CD4-positive, alpha-beta memory T cell (primary cell): Measurements from ENCODE around the gene TRAPPC10. TPM values are rescaled to one million over a fixed set of nuclear protein-coding genes. Genes with fewer than 3 reads are reported as not detected.
A peak's percentile ranks its signal among the peaks of the same experiment; 100 is the strongest.

Source experiments
- CTCF ChIA-PET: fragments of 350-600 bp; sonication (Branson Sonifier 250); formaldehyde crosslinking; loops from one replicate; lab custom pipeline; 2021; ENCODE audit warnings: inconsistent platforms; ENCODE audit not compliant: partially characterized antibody; lab: Charles Lee
- POLR2A ChIA-PET: fragments of 350-600 bp; sonication (Branson Sonifier 250); formaldehyde crosslinking; loops from one replicate; lab custom pipeline; 2021; ENCODE audit not compliant: partially characterized antibody; lab: Charles Lee
- DNase-seq, 5 donors: peaks; one replicate each; pipeline versions ENCODE4 v3.0.0 to v3.0.0-alpha.2; 2020 to 2022; ENCODE audit warnings: mixed read lengths in 1 of 5
- H3K27ac ChIP-seq: one replicate; pipeline ENCODE4 v1.7.0; 2013; ENCODE audit warnings: low read depth, low read length
- H3K27me3 ChIP-seq: 2 replicates; pipeline ENCODE4 v1.7.0; 2013; ENCODE audit warnings: mild to moderate bottlenecking, low read length, moderate library complexity; ENCODE audit not compliant: insufficient read depth
- H3K36me3 ChIP-seq: 2 replicates; pipeline ENCODE4 v1.7.0; 2013; ENCODE audit warnings: mild to moderate bottlenecking, low read length, moderate library complexity; ENCODE audit not compliant: insufficient read depth
- H3K4me1 ChIP-seq: 2 replicates; pipeline ENCODE4 v1.7.0; 2013; ENCODE audit warnings: mild to moderate bottlenecking, low read length, moderate library complexity; ENCODE audit not compliant: insufficient read depth
- H3K4me3 ChIP-seq, 2 donors: one replicate each; pipeline ENCODE4 v1.7.0; 2013; ENCODE audit warnings: low read length in 2 of 2, mild to moderate bottlenecking in 1 of 2
- H3K9me3 ChIP-seq, 2 donors: one replicate each; pipeline ENCODE4 v1.7.0; 2013; ENCODE audit warnings: low read length in 2 of 2, control low read depth in 1 of 2; ENCODE audit not compliant: control insufficient read depth in 1 of 2
- H3K27ac Mint-ChIP-seq, 7 donors: one replicate each; pipeline ENCODE4 v1.8.0; 2020 to 2021; ENCODE audit warnings: mixed read lengths in 7 of 7, mild to moderate bottlenecking in 6 of 7, inconsistent platforms in 3 of 7, moderate library complexity in 3 of 7
- H3K27me3 Mint-ChIP-seq, 2 donors: one replicate each; pipeline ENCODE4 v1.8.0; 2020 to 2021; ENCODE audit warnings: mixed read lengths in 2 of 2
- H3K36me3 Mint-ChIP-seq, 2 donors: one replicate each; pipeline ENCODE4 v1.8.0; 2020 to 2021; ENCODE audit warnings: mixed read lengths in 2 of 2, inconsistent platforms in 1 of 2, mild to moderate bottlenecking in 1 of 2
- H3K4me1 Mint-ChIP-seq, 4 donors: one replicate each; pipeline ENCODE4 v1.8.0; 2020 to 2021; ENCODE audit warnings: mixed read lengths in 4 of 4, mild to moderate bottlenecking in 1 of 4
- H3K4me3 Mint-ChIP-seq, 8 donors: one replicate each; pipeline ENCODE4 v1.8.0; 2020 to 2021; ENCODE audit warnings: mixed read lengths in 8 of 8, mild to moderate bottlenecking in 7 of 8, moderate library complexity in 6 of 8, inconsistent platforms in 3 of 8
- H3K9me3 Mint-ChIP-seq, 8 donors: one replicate each; pipeline ENCODE4 v1.8.0; 2020 to 2021; ENCODE audit warnings: mixed read lengths in 8 of 8, mild to moderate bottlenecking in 5 of 8, inconsistent platforms in 3 of 8, moderate library complexity in 1 of 8
- intact Hi-C: fragments of 100-400 bp; cut with micrococcal nuclease; formaldehyde crosslinking; loops from one replicate; pipeline ENCODE4 v1.15.1; 2023
- polyA plus RNA-seq, 2 donors: library from polyadenylated mRNA; unstranded; fragments of 300-500 nt; fragmentation: Illumina TruSeq; gene quantifications; one replicate each; pipeline ENCODE4 v1.2.3, GENCODE V29; 2021
- total RNA-seq, 2 experiments: library from RNA; stranded (reverse); gene quantifications; one replicate each; pipeline ENCODE4 v1.2.3, GENCODE V29; 2021

Gene TRAPPC10
- total and polyA plus RNA-seq, 4 experiments from 2014 or later = 17.7 to 95.5 (median 67.2) TPM

DNA sequence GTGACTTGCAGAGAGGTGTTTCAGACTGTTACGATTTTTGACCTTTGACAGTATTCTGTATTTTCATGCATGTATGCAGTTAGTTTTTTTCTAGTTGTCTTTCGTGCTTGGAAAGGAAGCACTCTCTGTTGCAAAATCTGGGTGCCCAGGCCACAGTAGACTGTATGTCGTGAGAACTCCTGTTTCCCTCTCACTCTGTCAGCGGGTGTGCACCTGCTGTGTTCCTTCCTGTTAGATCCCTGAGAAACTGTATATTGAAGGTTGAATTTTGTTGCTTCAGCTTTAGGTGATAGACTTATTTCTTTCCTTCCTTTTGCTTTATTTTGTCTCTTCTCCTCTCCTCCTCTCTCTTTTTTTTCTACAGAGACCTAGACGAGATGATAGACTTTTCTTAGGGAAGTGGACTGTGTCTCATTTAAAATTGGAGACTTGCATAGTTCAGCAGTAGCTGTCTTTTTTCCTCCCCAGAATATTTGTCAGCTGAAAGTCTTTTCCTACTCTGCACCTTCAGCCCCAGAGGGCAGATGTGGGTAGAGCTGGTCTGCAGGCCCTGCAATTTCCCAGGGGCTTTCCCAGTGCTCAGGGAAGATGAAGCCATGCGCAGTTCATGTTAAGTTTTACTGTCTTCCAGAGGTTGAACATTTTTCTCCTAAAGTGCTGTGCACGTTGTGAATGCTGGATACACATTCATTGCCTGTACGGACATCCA, 1.4 kb downstream of the TRAPPC10 start:
- ChIA-PET CTCF (interaction anchor here (1.0 to 1.5 kb wide), 3 partner anchors 37 to 70 kb away, joined by 3 to 6 read pairs (median 6); no protein-coding TSS in a partner anchor), POLR2A (interaction anchor here (0.6 to 5.7 kb wide), 11 partner anchors 8 to 537 kb away, joined by 3 to 63 read pairs (median 4); no protein-coding TSS in a partner anchor)
- Histone ChIP-seq H3K4me3 (peak overlapping the region; percentile 44 to 82), H3K36me3 (no peaks in the 10 kb centered on the region), H3K27ac (peak overlapping the region; percentile 77), H3K4me1 (peaks cover 61% of the 10 kb centered on the region), H3K9me3 (no peaks in the 10 kb centered on the region), H3K27me3 (no peaks in the 10 kb centered on the region)
- Mint-ChIP-seq H3K27me3 (no peaks in the 10 kb centered on the region), H3K27ac (peak overlapping the region; percentile 89 to 98 (median 92)), H3K36me3 (peaks cover 0 to 22% of the 10 kb centered on the region in 2 donors), H3K9me3 (no peaks in the 10 kb centered on the region), H3K4me3 (peak overlapping the region; percentile 89 to 97 (median 94)), H3K4me1 (peaks cover 44 to 70% (median 57%) of the 10 kb centered on the region in 4 donors)
- intact Hi-C loops = loop anchor here (2.0 to 5.0 kb wide), 3 partner anchors 13 to 283 kb away; no protein-coding TSS in a partner anchor
- peak; percentile 21 to 74 (median 31) for DNase-seq

DNA sequence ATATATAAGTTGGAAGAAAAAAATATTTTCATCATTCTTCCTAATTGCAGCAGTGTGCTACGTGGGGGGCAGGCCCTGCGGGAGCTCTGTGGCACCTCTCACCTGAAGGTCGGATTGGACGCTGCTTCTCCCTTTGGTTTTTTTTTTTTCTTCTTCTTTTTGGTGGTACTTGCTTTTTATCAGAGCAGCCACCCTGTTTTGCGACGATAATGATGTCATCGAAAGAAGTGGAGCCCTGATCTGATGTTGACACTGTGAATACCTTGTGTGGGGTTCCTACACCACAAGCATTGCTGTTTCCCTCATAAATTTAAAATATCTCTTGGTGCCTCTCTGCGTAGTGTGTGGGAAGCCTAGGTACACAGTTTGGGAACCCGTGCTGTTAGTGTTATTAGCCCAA, 5.5 kb downstream of the TRAPPC10 start:
- Histone ChIP-seq H3K27me3 (no peaks in the 10 kb centered on the region), H3K27ac (no peak overlapping the region), H3K4me1 (peaks cover 90% of the 10 kb centered on the region), H3K36me3 (no peaks in the 10 kb centered on the region), H3K4me3 (no peak overlapping the region), H3K9me3 (no peaks in the 10 kb centered on the region)
- POLR2A ChIA-PET = interaction anchor here (0.5 to 1.7 kb wide), 2 partner anchors 66 to 988 kb away, joined by 3 read pairs; no protein-coding TSS in a partner anchor
- peak overlapping the region in 4 of 8 donors; percentile 14 to 61 (median 34) for H3K4me3 Mint-ChIP-seq
- no peaks in the 10 kb centered on the region for H3K27me3 Mint-ChIP-seq
- CTCF ChIA-PET = no interaction called here
- peaks cover 0 to 21% of the 10 kb centered on the region in 2 donors for H3K36me3 Mint-ChIP-seq
- peak overlapping the region in 6 of 7 donors; percentile 4 to 98 (median 66) for H3K27ac Mint-ChIP-seq
- H3K9me3 Mint-ChIP-seq = no peaks in the 10 kb centered on the region
- no peak for DNase-seq
- peaks cover 53 to 93% (median 75%) of the 10 kb centered on the region in 4 donors for H3K4me1 Mint-ChIP-seq
- intact Hi-C loops = no loop called here

DNA sequence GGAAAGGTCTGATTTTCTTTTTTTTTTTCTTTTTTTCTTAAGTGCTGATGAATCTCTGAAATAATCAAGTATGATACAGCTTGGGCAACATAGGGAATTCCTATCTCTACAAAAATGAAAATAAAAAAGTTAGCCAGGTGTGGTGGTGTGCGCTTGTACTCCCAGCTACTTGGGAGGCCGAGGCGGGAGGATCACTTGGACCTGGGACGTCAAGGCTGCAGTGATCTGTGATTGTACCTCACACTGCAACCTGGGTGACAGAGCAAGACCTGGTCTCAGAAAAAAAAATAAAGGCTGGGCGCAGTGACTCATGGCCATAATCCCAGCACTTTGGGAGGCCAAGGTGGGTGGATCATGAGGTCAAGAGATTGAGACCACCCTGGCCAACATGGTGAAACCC, 6.0 kb downstream of the TRAPPC10 start:
- no peaks in the 10 kb centered on the region for H3K27me3 ChIP-seq
- H3K4me1 Mint-ChIP-seq = peaks cover 54 to 96% (median 76%) of the 10 kb centered on the region in 4 donors
- H3K4me3 ChIP-seq = no peak overlapping the region
- H3K36me3 Mint-ChIP-seq = peaks cover 0 to 17% of the 10 kb centered on the region in 2 donors
- H3K4me1 ChIP-seq = peaks cover 93% of the 10 kb centered on the region
- peak overlapping the region in 4 of 7 donors; percentile 4 to 98 (median 76) for H3K27ac Mint-ChIP-seq
- DNase-seq = no peak
- H3K27me3 Mint-ChIP-seq = no peaks in the 10 kb centered on the region
- CTCF ChIA-PET = no interaction called here
- intact Hi-C loops = no loop called here
- H3K9me3 ChIP-seq = no peaks in the 10 kb centered on the region
- POLR2A ChIA-PET = interaction anchor here (1.7 kb wide), 1 partner anchor 66 kb away, joined by 3 read pairs; no protein-coding TSS in a partner anchor
- no peaks in the 10 kb centered on the region for H3K9me3 Mint-ChIP-seq
- H3K36me3 ChIP-seq = no peaks in the 10 kb centered on the region
- peak overlapping the region in 3 of 8 donors; percentile 33 to 61 (median 36) for H3K4me3 Mint-ChIP-seq
- no peak overlapping the region for H3K27ac ChIP-seq

DNA sequence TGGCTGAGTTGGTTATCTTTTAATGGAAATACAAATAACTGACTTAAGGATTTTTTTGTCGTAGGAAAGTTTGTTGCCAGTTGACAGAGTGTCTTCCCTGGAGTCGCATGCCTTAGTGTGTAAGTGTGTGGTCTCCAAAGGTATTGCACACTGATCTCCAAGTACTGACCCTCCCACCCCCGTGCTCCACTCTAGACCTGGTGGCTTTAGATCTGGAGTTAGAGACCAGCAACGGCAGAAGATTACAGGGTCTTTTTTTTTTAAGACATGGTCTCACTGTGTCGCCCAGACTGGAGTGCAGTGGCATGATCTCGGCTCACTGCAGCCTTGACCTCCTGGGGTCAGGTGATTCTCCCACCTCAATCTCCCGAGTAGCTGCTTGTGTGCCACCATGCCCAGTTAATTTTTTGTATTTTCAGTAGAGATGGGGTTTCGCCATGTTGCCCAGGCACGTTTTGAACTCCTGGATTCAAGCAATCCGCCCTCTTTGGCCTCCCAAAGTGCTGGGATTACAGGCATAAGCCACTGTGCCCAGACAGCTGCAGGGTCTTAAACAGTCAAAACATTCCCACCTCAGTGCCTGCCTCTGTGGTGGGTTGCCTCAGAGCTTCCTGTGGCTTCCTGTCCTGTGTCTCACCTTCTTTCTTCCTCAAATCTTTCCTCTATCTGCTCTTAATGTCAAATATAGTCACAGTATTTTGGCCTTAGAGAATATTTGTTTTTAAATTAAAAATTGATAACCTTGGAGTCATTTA, 6.9 kb downstream of the TRAPPC10 start:
- Histone ChIP-seq H3K27me3 (no peaks in the 10 kb centered on the region), H3K36me3 (no peaks in the 10 kb centered on the region), H3K9me3 (no peaks in the 10 kb centered on the region), H3K27ac (no peak overlapping the region), H3K4me3 (no peak overlapping the region), H3K4me1 (peaks cover 93% of the 10 kb centered on the region)
- Mint-ChIP-seq H3K9me3 (no peaks in the 10 kb centered on the region), H3K4me1 (peaks cover 49 to 96% (median 74%) of the 10 kb centered on the region in 4 donors), H3K36me3 (peaks cover 0 to 10% of the 10 kb centered on the region in 2 donors), H3K27me3 (no peaks in the 10 kb centered on the region), H3K27ac (peak overlapping the region; percentile 59 to 98 (median 75)), H3K4me3 (peak overlapping the region; percentile 45 to 71 (median 61))
- CTCF ChIA-PET = no interaction called here
- DNase-seq = no peak
- POLR2A ChIA-PET = interaction anchor here (1.0 to 1.4 kb wide), 2 partner anchors 10 to 64 kb away, joined by 3 to 4 read pairs; no protein-coding TSS in a partner anchor
- intact Hi-C loops = no loop called here

DNA sequence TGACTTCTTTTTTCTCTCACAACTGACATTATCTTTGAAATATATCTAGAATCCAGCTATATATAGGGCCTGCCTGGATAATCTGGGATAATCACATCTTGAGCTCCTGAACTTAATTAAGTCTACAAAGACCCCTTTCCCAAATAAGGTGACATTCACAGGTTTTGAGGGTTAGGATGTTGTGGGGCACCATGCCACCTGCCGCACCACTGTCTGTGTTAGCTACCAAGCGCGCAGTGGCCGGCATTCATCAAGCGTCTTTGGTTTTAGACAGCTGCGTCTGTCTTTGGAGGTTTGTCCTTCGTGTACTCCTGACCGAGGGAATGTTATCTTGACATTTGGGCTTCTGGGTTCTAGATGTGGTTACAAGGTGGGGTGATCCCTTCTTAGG, 7.5 kb downstream of the TRAPPC10 start:
- Histone ChIP-seq H3K9me3 (no peaks in the 10 kb centered on the region), H3K4me3 (no peak overlapping the region), H3K36me3 (no peaks in the 10 kb centered on the region), H3K27me3 (no peaks in the 10 kb centered on the region), H3K27ac (no peak overlapping the region), H3K4me1 (peaks cover 93% of the 10 kb centered on the region)
- no peak for DNase-seq
- peak overlapping the region in 6 of 8 donors; percentile 45 to 71 (median 64) for H3K4me3 Mint-ChIP-seq
- H3K27ac Mint-ChIP-seq = peak overlapping the region; percentile 59 to 98 (median 75)
- POLR2A ChIA-PET = interaction anchor here (1.0 to 1.9 kb wide), 3 partner anchors 8 to 64 kb away, joined by 3 to 12 read pairs (median 4); partner anchors contain the start of gene TRAPPC10
- intact Hi-C loops = no loop called here
- CTCF ChIA-PET = no interaction called here
- peaks cover 48 to 96% (median 74%) of the 10 kb centered on the region in 4 donors for H3K4me1 Mint-ChIP-seq
- no peaks in the 10 kb centered on the region for H3K9me3 Mint-ChIP-seq
- peaks cover 0 to 9% of the 10 kb centered on the region in 2 donors for H3K36me3 Mint-ChIP-seq
- no peaks in the 10 kb centered on the region for H3K27me3 Mint-ChIP-seq

DNA sequence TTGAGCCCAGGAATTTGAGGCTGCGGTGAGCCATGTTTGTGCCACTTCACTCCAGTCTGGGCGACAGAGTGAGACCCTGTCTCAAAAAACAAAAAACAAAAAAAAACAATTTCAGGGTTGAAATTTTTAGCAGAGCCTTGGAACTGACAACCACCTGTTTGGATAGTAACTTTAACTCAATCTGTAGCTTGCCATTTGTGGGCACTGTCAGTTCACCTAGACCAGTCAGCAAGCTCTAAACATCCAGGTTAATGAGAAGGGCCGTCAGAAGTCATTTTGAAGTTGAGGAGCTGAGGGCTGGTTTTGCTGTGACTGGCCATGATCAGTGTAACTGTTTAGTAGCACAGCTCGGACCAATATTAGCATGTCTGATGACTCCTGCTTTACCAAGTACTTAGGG, 8.4 kb downstream of the TRAPPC10 start:
- no peaks in the 10 kb centered on the region for H3K9me3 ChIP-seq
- peaks cover 93% of the 10 kb centered on the region for H3K4me1 ChIP-seq
- H3K36me3 ChIP-seq = no peaks in the 10 kb centered on the region
- Mint-ChIP-seq H3K9me3 (no peaks in the 10 kb centered on the region), H3K4me1 (peaks cover 50 to 96% (median 76%) of the 10 kb centered on the region in 4 donors), H3K4me3 (peak overlapping the region in 3 of 8 donors; percentile 15 to 35 (median 17)), H3K27ac (peak overlapping the region; percentile 42 to 98 (median 72)), H3K27me3 (no peaks in the 10 kb centered on the region), H3K36me3 (peaks cover 0 to 6% of the 10 kb centered on the region in 2 donors)
- H3K27me3 ChIP-seq = no peaks in the 10 kb centered on the region
- intact Hi-C loops = no loop called here
- CTCF ChIA-PET = no interaction called here
- H3K27ac ChIP-seq = peak overlapping the region; percentile 24
- POLR2A ChIA-PET = interaction anchor here (1.9 kb wide), 1 partner anchor 9 kb away, joined by 12 read pairs; the partner anchor contains the start of gene TRAPPC10
- no peak for DNase-seq
- H3K4me3 ChIP-seq = no peak overlapping the region
